ENCODE measurements around the gene UVRAG.
"Not testable (repeated sequence)": the region's sequence is repeated elsewhere in the genome, so short reads cannot be mapped to it uniquely, and the experiment has no call there.

UVRAG gene

GRCh38 chr11:75872887-75873416 is 57.9 kb downstream of the UVRAG start:
- TF ChIP-seq ZNF274 (IDR thresholded peaks at IDR 0.05; ENCODE audit: low read depth, low read length) = no peak
- TF ChIP-seq YY1 (IDR thresholded peaks at IDR 0.05; ENCODE audit: insufficient read depth, insufficient read length) = no peak
- no peak for TF ChIP-seq SUZ12 (IDR thresholded peaks at IDR 0.05; ENCODE audit: extremely low read depth, insufficient read depth, insufficient read length)
- no peak for DNase-seq (ENCODE audit: low read depth, low spot score)
- no peaks in the 10 kb centered on the region for H3K9me3 ChIP-seq (ENCODE audit: insufficient read depth, low read length)
- H3K4me3 ChIP-seq (ENCODE audit: insufficient read length, low read depth) = no peak overlapping the region
- no peaks in the 10 kb centered on the region for H3K27me3 ChIP-seq (ENCODE audit: insufficient read depth, insufficient read length)
- no peaks in the 10 kb centered on the region for H3K36me3 ChIP-seq (ENCODE audit: insufficient read depth, insufficient read length, low read length)
- no peak overlapping the region for H3K9ac ChIP-seq (ENCODE audit: insufficient read length, low read depth)
- peaks cover 3% of the 10 kb centered on the region for H3K4me1 ChIP-seq (ENCODE audit: insufficient read depth, insufficient read length)

- peaks cover 3% of the 10 kb centered on the region for H3K4me1 ChIP-seq (ENCODE audit: insufficient read depth, insufficient read length)
- H3K9me3 ChIP-seq (ENCODE audit: insufficient read depth, low read length) = no peaks in the 10 kb centered on the region
- TF ChIP-seq YY1 (IDR thresholded peaks at IDR 0.05; ENCODE audit: insufficient read depth, insufficient read length) = no peak
- TF ChIP-seq ZNF274 (IDR thresholded peaks at IDR 0.05; ENCODE audit: low read depth, low read length) = no peak
- TF ChIP-seq SUZ12 (IDR thresholded peaks at IDR 0.05; ENCODE audit: extremely low read depth, insufficient read depth, insufficient read length) = no peak
- H3K27me3 ChIP-seq (ENCODE audit: insufficient read depth, insufficient read length) = no peaks in the 10 kb centered on the region
- H3K36me3 ChIP-seq (ENCODE audit: insufficient read depth, insufficient read length, low read length) = no peaks in the 10 kb centered on the region
- H3K4me3 ChIP-seq (ENCODE audit: insufficient read length, low read depth) = no peak overlapping the region
- DNase-seq (ENCODE audit: low read depth, low spot score) = no peak
- H3K9ac ChIP-seq (ENCODE audit: insufficient read length, low read depth) = no peak overlapping the region
Measured at GRCh38 chr11:75873417-75874221, 58.6 kb downstream of the UVRAG start.

- Histone ChIP-seq H3K9ac (ENCODE audit: insufficient read length, low read depth) (no peak overlapping the region), H3K9me3 (ENCODE audit: insufficient read depth, low read length) (no peaks in the 10 kb centered on the region), H3K4me1 (ENCODE audit: insufficient read depth, insufficient read length) (peaks cover 3% of the 10 kb centered on the region), H3K36me3 (ENCODE audit: insufficient read depth, insufficient read length, low read length) (peaks cover 2% of the 10 kb centered on the region), H3K27me3 (ENCODE audit: insufficient read depth, insufficient read length) (no peaks in the 10 kb centered on the region), H3K4me3 (ENCODE audit: insufficient read length, low read depth) (no peak overlapping the region)
- no peak for TF ChIP-seq SUZ12 (IDR thresholded peaks at IDR 0.05; ENCODE audit: extremely low read depth, insufficient read depth, insufficient read length)
- TF ChIP-seq ZNF274 (IDR thresholded peaks at IDR 0.05; ENCODE audit: low read depth, low read length) = no peak
- no peak for TF ChIP-seq YY1 (IDR thresholded peaks at IDR 0.05; ENCODE audit: insufficient read depth, insufficient read length)
- DNase-seq (ENCODE audit: low read depth, low spot score) = no peak
Measured at GRCh38 chr11:75874684-75875341, 59.8 kb downstream of the UVRAG start.

GRCh38 chr11:75877327-75877726 is 62.3 kb downstream of the UVRAG start:
- H3K36me3 ChIP-seq (ENCODE audit: insufficient read depth, insufficient read length, low read length); H3K9me3 ChIP-seq (ENCODE audit: insufficient read depth, low read length); DNase-seq (ENCODE audit: low read depth, low spot score); H3K9ac ChIP-seq (ENCODE audit: insufficient read length, low read depth); H3K27me3 ChIP-seq (ENCODE audit: insufficient read depth, insufficient read length); H3K4me3 ChIP-seq (ENCODE audit: insufficient read length, low read depth); H3K4me1 ChIP-seq (ENCODE audit: insufficient read depth, insufficient read length): not testable (repeated sequence)

GRCh38 chr11:75877931-75878330 is 62.9 kb downstream of the UVRAG start:
- H3K9me3 ChIP-seq (ENCODE audit: insufficient read depth, low read length); H3K4me1 ChIP-seq (ENCODE audit: insufficient read depth, insufficient read length); H3K36me3 ChIP-seq (ENCODE audit: insufficient read depth, insufficient read length, low read length); DNase-seq (ENCODE audit: low read depth, low spot score); H3K4me3 ChIP-seq (ENCODE audit: insufficient read length, low read depth); H3K9ac ChIP-seq (ENCODE audit: insufficient read length, low read depth); H3K27me3 ChIP-seq (ENCODE audit: insufficient read depth, insufficient read length): not testable (repeated sequence)

- DNase-seq (ENCODE audit: low read depth, low spot score) = no peak
- TF ChIP-seq YY1 (IDR thresholded peaks at IDR 0.05; ENCODE audit: insufficient read depth, insufficient read length) = no peak
- TF ChIP-seq ZNF274 (IDR thresholded peaks at IDR 0.05; ENCODE audit: low read depth, low read length) = no peak
- TF ChIP-seq SUZ12 (IDR thresholded peaks at IDR 0.05; ENCODE audit: extremely low read depth, insufficient read depth, insufficient read length) = no peak
- Histone ChIP-seq H3K9me3 (ENCODE audit: insufficient read depth, low read length) (no peaks in the 10 kb centered on the region), H3K36me3 (ENCODE audit: insufficient read depth, insufficient read length, low read length) (peaks cover 6% of the 10 kb centered on the region), H3K4me3 (ENCODE audit: insufficient read length, low read depth) (no peak overlapping the region), H3K9ac (ENCODE audit: insufficient read length, low read depth) (no peak overlapping the region), H3K27me3 (ENCODE audit: insufficient read depth, insufficient read length) (no peaks in the 10 kb centered on the region), H3K4me1 (ENCODE audit: insufficient read depth, insufficient read length) (no peaks in the 10 kb centered on the region)
Measured at GRCh38 chr11:75878933-75879332, 63.9 kb downstream of the UVRAG start.

GRCh38 chr11:75879737-75880136 is 64.7 kb downstream of the UVRAG start:
- Histone ChIP-seq H3K4me3 (ENCODE audit: insufficient read length, low read depth) (no peak overlapping the region), H3K27me3 (ENCODE audit: insufficient read depth, insufficient read length) (no peaks in the 10 kb centered on the region), H3K4me1 (ENCODE audit: insufficient read depth, insufficient read length) (no peaks in the 10 kb centered on the region), H3K9ac (ENCODE audit: insufficient read length, low read depth) (no peak overlapping the region), H3K36me3 (ENCODE audit: insufficient read depth, insufficient read length, low read length) (peaks cover 6% of the 10 kb centered on the region), H3K9me3 (ENCODE audit: insufficient read depth, low read length) (no peaks in the 10 kb centered on the region)
- no peak for DNase-seq (ENCODE audit: low read depth, low spot score)
- TF ChIP-seq SUZ12 (IDR thresholded peaks at IDR 0.05; ENCODE audit: extremely low read depth, insufficient read depth, insufficient read length) (no peak), ZNF274 (IDR thresholded peaks at IDR 0.05; ENCODE audit: low read depth, low read length) (no peak), YY1 (IDR thresholded peaks at IDR 0.05; ENCODE audit: insufficient read depth, insufficient read length) (no peak)

- H3K36me3 ChIP-seq (ENCODE audit: insufficient read depth, insufficient read length, low read length); H3K9ac ChIP-seq (ENCODE audit: insufficient read length, low read depth); H3K4me3 ChIP-seq (ENCODE audit: insufficient read length, low read depth); H3K9me3 ChIP-seq (ENCODE audit: insufficient read depth, low read length); DNase-seq (ENCODE audit: low read depth, low spot score); H3K4me1 ChIP-seq (ENCODE audit: insufficient read depth, insufficient read length); H3K27me3 ChIP-seq (ENCODE audit: insufficient read depth, insufficient read length): not testable (repeated sequence)
Measured at GRCh38 chr11:75880343-75880742, 65.3 kb downstream of the UVRAG start.
